A172 (cell line): Measurements from ENCODE around the gene PAX2. TPM values are rescaled to one million over a fixed set of nuclear protein-coding genes. Genes with fewer than 3 reads are reported as not detected.
"Not testable (repeated sequence)": the region's sequence is repeated elsewhere in the genome, so short reads cannot be mapped to it uniquely, and the experiment has no call there.

Source experiments
- DNase-seq: peaks from one replicate; pipeline ENCODE4 v3.0.0-alpha.2; 2015; ENCODE audit warnings: low spot score
- total RNA-seq: library from RNA; depleted of rRNA; stranded (reverse); fragments of >200 nt; shearing (Covaris generic); gene quantifications from 2 replicates; pipeline ENCODE4 v1.2.3, GENCODE V29; 2014; rRNA removed

PAX2 gene
- 0.07 TPM in 1 of 2 replicates, not detected in the other for total RNA-seq

- peak; percentile 49 for DNase-seq
Observed at GRCh38 chr10:100744987-100745881, at the start of gene PAX2. Gene PAX2 (plus strand): TSS chr10:100745582. CDS start chr10:100746261, 679 bp downstream.

DNA sequence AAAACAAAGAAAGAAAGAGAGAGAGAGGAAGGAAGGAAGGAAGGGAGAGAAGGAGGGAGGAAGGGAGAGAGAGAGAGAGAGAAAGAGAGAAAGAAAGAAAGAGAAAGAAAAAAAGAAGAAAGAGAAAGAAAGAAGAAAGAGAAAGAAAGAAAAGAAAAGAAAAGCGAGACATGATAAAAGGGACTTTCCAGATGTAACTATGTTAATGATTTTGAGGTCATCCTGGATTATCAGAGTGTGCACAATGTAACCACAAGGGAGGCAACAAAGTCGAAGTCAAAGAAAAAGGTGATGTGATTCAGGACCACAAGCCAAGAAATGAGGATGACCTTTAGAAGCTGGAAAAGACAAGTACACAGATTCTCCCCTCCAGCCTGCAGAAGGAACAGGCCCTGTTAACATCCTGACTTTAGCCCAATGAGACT, 48.9 kb upstream of the PAX2 start:
- DNase-seq: peak; percentile 72

- peak; percentile 93 for DNase-seq
Observed at GRCh38 chr10:100697070-100697469, 48.3 kb upstream of the PAX2 start.

DNA sequence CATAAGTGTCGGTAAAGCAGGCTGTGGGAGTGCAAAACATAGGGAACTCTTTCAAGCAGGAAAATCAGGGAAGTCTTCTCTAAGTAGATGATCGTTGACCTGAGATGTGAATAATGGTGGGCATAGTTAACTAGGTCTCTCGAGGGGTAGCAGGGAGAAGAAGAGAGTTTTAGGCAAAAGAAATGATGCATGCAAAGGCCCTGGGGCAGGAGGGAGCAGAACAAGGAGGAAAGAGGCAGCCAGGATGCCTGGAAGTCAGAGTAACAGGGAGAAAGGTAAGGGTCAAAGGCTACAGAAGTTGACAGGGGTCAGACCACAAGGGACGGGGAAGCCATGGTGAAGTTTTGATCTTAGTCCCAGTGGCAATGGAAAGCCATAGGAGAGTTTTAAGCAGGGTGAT, 47.8 kb upstream of the PAX2 start:
- DNase-seq: no peak

- not testable (repeated sequence) for DNase-seq
Observed at GRCh38 chr10:100701704-100702103, 43.7 kb upstream of the PAX2 start.

DNA sequence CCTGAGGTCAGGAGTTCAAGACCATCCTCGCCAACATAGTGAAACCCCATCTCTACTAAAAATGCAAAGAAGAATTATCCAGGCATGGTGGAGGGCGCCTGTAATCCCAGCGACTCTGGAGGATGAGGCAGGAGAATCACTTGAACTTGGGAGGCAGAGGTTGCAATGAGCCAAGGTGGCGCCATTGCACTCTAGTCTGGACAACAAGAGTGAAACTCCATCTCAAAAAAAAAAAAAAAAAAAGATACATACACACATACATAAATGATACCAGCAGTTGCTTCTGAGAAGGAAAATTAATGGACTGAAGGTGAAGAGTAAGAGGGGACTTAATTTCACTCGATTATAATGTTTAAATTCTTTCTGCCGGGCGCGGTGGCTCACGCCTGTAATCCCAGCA, 40.2 kb upstream of the PAX2 start:
- DNase-seq: no peak

GRCh38 chr10:100707261-100707848, 38.0 kb upstream of the PAX2 start:
- no peak for DNase-seq

DNA sequence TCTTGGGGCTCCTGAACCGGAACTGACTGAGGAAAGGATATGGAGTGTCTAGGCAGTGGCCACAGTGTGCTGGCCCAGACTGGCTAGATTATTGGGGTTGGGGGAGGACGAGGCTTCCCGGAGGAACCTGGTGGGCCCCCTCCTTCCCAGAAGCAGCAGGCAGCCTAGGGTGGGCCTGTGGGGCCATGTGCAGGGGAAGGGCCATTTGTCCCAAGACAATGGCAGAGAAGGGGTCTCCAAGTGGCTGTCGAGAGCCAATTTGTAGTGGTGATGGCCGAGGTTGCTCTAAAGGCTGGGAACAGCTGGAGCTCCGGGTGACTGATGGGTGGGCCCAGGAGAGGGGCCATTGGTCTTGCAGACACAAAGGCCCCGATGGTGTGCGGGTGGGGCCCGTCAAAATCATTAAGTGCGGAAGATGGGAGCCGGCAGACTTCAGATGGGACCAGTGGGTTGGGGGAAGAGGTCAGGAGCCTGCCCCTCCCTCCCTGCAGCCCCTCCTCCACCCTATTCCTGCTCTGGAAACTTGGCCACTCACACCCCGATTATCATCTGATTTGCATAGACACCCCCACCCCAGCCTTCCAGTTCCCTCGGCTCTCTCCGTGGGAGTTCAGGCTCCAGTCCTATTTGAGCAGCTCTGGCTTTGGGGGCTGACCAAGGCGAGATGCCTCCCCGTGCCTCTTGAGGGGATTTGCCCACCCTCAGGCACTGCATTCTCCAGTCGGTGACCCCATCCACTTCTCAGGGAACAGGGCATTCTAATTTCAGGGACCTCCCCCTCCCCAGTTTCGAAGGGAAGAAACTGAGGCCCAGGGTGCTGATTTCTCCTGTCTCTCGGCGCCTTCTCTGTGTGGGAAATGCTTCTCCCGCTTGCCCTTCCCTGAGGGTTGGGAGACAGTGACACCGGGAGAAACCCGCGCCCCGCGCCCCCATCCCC, 36.0 kb upstream of the PAX2 start:
- DNase-seq: no peak

DNA sequence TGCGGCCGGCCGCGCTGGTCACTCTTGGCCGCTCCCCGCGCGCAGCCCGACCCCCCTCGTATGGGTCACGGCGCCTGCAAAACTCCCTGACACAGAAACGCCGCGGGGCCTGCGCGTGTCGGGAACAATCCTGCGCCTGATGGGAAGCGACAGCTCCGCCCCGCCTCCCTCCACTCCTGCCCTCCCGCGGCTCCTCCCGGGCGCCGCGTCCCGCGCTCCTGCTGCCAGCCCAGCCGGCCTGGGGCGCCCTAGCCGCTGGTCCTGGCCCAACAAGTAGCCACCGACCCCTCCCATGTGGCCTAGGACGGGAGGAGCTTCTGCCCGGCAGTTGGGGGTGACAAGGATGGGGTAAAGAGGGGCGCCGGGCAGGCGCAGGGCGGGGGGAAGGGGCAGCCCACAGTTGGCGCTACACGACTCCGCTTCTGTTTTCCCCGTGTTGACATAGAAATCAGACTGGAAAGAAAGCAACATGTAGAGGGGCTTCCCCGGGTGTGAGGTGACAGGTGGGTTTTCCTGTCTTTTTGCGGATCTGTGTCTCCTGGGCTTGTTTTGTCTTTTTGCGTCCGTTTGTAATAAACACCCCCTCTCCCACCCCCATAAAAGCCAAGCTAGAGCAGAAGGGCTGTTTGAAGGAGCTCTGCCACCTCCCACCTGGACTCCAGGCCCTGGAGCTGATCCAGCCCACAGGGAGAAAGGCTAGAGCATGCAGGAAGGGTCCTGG, 35.1 kb upstream of the PAX2 start:
- DNase-seq: no peak

DNA sequence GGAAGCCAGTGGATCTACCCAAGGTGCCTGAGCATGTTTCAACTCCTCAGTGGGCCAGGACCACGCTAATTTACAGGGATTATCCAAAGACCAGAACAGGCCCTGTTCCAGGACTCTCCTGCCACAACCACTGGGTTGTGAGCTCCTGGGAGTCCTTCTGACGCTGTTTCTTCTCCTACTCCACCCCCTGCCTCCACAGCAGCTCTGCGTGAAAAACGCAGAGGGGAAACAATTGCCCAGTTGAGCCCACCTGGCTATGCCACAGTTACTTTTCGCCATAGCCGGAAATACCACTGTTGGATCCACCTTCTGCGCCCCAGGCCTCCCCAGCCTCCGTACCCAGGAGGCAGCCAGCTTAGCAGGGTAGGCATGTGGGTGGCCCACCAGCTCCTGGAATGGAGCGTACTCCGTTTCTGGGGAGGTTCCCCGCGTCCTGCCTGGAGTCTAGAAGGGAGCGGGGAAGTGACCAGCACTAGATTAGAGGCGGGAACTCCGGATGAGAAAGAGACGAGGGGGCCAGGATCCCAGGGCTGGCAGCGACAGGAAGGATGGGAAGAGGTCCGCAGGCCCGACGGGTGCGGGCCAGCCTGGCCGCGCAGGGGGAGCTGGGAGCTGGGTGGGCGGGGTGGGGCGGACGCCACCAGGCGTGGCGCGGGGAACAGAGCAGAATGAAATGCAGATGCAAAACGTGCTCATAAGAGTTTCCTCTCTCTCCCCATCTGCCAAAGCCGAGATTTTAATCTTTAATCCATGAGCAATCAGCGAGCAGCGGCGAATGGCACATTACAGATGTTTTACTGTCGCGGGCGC, 32.1 kb upstream of the PAX2 start:
- DNase-seq: no peak

DNA sequence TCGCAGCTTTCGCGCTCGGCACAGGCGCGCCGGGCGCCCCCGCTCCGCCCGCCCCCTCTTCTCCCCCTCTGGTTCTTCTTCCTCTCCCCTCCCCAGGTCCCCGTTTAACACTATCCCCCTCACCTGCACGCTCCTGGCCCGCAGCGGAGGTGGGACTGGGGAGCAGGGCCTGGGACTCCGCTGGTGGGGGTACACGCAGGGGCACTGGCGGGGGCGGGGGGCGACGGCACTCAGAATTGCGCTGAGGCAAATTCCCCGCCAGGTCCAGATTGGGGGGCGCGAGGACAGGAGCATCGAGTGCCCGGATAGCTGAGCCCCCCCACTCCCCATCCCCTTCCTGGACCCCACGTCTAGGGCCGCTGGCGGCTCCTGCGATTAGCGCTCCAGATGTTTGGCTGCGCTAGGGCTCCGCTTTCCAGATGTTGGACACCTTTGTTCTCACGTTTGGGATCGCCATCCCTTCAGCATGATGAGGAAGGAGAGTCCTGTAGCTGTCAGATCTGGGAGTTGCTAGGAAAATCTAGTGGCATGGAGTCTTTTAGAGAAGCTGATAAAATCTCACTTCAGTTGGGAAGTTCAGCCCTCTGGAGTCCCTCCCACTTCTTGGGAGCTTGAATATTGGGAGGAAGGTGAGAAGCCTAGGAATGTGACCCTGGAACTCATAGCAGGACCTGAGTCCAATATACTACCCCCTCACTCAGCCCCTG, 31.4 kb upstream of the PAX2 start:
- no peak for DNase-seq

DNA sequence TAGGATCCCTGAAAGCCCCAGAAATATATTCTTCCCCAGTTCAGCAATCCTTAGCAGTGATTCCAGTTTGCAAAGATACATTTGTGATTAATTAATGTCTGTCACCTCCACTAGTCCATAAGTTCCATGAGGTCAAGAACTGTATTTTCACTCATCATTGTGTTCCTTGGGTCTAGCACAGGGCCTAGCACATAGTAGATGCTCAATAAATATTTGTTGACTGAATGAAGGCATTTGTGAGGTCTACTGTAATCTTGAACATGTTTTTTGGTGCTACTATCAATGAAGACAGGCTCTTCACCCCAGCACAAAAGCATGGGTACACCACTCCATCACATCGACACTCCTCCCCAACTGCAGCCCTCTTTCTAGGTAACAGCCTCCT, 30.8 kb upstream of the PAX2 start:
- no peak for DNase-seq

DNA sequence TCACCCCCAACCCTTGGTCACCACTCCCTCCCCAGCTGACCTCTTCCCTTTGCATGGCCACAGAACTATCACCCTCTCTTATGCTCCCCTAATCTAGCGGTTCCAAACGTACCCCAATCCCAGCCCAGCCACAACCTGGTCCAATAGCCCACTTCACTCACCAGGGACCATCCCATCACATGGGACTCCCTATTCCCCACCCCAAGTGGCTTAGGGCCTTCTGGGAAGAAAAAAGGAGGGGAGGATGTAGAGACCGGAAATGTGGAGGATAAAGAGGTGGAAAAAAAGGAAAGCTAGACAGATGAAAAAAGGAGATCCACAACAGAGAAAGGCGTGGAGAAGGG, 30.3 kb upstream of the PAX2 start:
- no peak for DNase-seq

GRCh38 chr10:100715445-100716385, 29.7 kb upstream of the PAX2 start:
- no peak for DNase-seq

DNA sequence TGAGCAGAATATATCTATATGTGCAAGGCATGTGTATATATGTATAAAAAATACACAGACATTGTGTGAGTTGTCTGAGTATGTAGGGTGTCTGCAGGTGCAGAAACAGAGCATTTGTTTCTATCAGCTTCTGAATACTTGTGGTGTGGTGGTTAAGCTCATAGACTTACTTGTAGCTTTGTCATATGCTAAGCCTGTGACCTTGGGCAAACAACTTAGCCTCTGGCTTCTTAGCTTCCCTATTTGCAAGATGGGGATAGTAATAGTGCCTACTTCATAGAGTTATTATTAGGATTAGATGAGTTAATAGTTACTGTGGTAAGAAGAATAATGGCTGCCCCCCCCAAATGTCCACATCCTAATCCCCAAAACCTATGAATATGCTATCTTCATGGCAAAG, 28.2 kb upstream of the PAX2 start:
- DNase-seq: no peak

DNA sequence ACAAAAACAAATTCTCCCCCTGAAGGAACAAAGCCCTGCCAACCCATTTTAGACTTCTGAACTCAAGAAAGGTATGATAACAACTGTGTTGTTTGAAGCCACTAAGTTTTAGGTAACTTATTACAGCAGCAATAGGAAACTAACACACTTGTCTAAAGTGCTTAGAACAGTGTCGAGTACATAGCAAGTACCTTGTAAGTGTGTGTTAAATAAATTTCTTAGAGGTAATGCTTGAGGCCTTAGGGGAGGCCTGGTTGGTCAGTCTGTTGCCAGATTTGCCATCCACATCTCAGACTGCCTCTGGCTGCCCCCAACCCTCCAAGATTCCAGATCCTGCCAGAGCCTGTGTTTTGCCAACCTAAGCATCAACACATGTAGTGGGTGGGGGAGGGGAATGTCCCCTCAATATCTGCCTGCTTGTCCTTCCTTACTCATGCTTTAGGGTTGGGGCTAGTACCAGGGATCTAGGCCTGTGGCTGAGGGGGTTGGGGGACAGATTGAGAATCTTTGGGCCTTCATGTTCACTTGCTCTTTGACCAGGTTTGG, 27.1 kb upstream of the PAX2 start:
- no peak for DNase-seq

GRCh38 chr10:100723180-100723579, 22.2 kb upstream of the PAX2 start:
- no peak for DNase-seq

- DNase-seq: no peak
Observed at GRCh38 chr10:100723770-100724530, 21.4 kb upstream of the PAX2 start.
